Erythroblast (primary cell): Measurements from ENCODE around the gene STK24.

Experiments used
- GATA1 ChIP-seq: IDR thresholded peaks from 2 replicates; pipeline ENCODE4 v1.6.1; 2011; ENCODE audit warnings: low read depth, mild to moderate bottlenecking, control low read depth, low read length, moderate library complexity
- POLR2A ChIP-seq: IDR thresholded peaks from 2 replicates; pipeline ENCODE4 v1.6.1; 2011; ENCODE audit warnings: mild to moderate bottlenecking, low read length

DNA sequence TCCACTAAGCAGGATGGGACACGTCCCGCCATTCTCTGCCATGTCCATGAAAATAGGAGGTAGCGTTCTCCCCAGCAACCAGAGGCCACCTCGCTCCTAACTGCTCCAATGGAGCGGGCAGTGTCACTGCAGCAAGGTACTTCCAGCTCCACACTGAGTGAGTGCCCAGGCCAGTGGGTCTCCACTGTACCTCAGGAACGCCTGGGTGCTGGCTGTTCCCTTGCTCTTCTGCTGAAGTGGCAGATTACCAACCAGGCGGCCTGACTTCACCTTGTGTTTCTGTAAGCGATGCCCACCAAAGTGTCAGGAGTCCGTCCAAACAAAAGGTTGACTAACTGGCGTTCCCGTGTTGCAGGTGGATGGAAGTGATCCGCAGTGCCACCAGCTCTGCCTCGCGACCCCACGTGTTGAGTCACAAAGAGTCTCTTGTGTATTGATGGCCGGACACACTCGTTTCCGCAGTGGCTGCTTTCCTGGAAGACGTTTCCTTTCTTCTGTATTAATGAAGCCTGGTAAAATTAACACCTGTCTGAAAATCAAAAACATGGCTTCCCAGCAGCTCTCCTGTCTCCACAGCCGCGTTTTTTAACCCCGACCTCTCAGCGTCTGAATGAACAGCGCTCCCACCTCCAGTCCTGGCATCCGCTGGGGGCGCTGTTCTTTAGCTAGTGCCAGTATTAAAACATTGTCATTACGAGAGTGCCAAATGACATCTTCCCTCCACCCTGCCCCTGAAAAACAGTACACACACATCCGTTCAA lies 128.8 kb downstream of the STK24 start:
- TF ChIP-seq POLR2A (no peak), GATA1 (no peak)
